Sciatic nerve (tissue), 2 donors: Measurements from ENCODE around the gene CHRM4. TPM values are rescaled to one million over a fixed set of nuclear protein-coding genes. Genes with fewer than 3 reads are reported as not detected.
A peak's percentile ranks its signal among the peaks of the same experiment; 100 is the strongest.
"Not testable (repeated sequence)": the region's sequence is repeated elsewhere in the genome, so short reads cannot be mapped to it uniquely, and the experiment has no call there.

Experiments
- ATAC-seq: fragments of 200-7000 bp; cut with Tn5 transposase; one replicate; pipeline ENCODE4 v1.9.1; 2020; ENCODE audit warnings: mild to moderate bottlenecking, moderate library complexity
- DNase-seq: peaks from one replicate; pipeline ENCODE4 v3.0.0-alpha.2; 2020; ENCODE audit warnings: low spot score
- intact Hi-C: fragments of 100-400 bp; cut with DNase I; formaldehyde crosslinking; loops from one replicate; pipeline ENCODE4 v1.14.2; 2022
- total RNA-seq: library from RNA; stranded (reverse); fragmentation: NEBNext Ultra II Directional; extraction: Animal tissue kit (Norgen Biotek cat#: 25700); gene quantifications from one replicate; pipeline ENCODE4 v1.2.1, GENCODE V29; 2021
- donor health status: DM: no; HTN: no; CAD: no.
- donor health status: DM: no; HTN: no; CAD: no.

Gene CHRM4
- total RNA-seq, 1 donor from 2014 or later: not detected

- DNase-seq: no peak
- intact Hi-C loops: no loop called here
- ATAC-seq: no peak
Observed at GRCh38 chr11:46374815-46375214, 16.8 kb downstream of the CHRM4 start.

GRCh38 chr11:46373787-46374740 is 17.5 kb downstream of the CHRM4 start:
- DNase-seq (no peak), ATAC-seq (no peak)
- intact Hi-C loops: no loop called here

- ATAC-seq, intact Hi-C loops, DNase-seq: not testable (repeated sequence)
Observed at GRCh38 chr11:46372501-46372900, 19.1 kb downstream of the CHRM4 start.

GRCh38 chr11:46372086-46372485 is 19.5 kb downstream of the CHRM4 start:
- ATAC-seq (no peak), DNase-seq (no peak)
- intact Hi-C loops: no loop called here

- ATAC-seq, intact Hi-C loops, DNase-seq: not testable (repeated sequence)
Observed at GRCh38 chr11:46371262-46371661, 20.3 kb downstream of the CHRM4 start.

GRCh38 chr11:46370253-46370652 is 21.3 kb downstream of the CHRM4 start:
- intact Hi-C loops: no loop called here
- DNase-seq: no peak

GRCh38 chr11:46369458-46370152 is 22.0 kb downstream of the CHRM4 start:
- peak; percentile 25 for ATAC-seq
- no peak for DNase-seq
- intact Hi-C loops: no loop called here

More at GRCh38 chr11:46370253-46370652, 21.3 kb downstream of the CHRM4 start:
- no peak for ATAC-seq

- DNase-seq: no peak
- intact Hi-C loops: no loop called here
- no peak for ATAC-seq
Observed at GRCh38 chr11:46367916-46368267, 23.7 kb downstream of the CHRM4 start.

- DNase-seq (peak; percentile 88), ATAC-seq (peak; percentile 84)
- intact Hi-C loops: no loop called here
Observed at GRCh38 chr11:46367244-46367915, 24.2 kb downstream of the CHRM4 start.

- intact Hi-C loops: no loop called here
- ATAC-seq (no peak), DNase-seq (no peak)
Observed at GRCh38 chr11:46366661-46367161, 24.9 kb downstream of the CHRM4 start.

GRCh38 chr11:46366260-46366659 is 25.3 kb downstream of the CHRM4 start:
- DNase-seq: no peak
- no peak for ATAC-seq
- intact Hi-C loops: no loop called here

- no peak for ATAC-seq
- intact Hi-C loops: no loop called here
- no peak for DNase-seq
Observed at GRCh38 chr11:46364791-46365190, 26.8 kb downstream of the CHRM4 start.

GRCh38 chr11:46364056-46364455 is 27.5 kb downstream of the CHRM4 start:
- no peak for ATAC-seq
- intact Hi-C loops: no loop called here

GRCh38 chr11:46363455-46364005 is 28.0 kb downstream of the CHRM4 start:
- no peak for DNase-seq
- intact Hi-C loops: no loop called here
- ATAC-seq: peak; percentile 2

More at GRCh38 chr11:46364056-46364455, 27.5 kb downstream of the CHRM4 start:
- no peak for DNase-seq

GRCh38 chr11:46363031-46363407 is 28.6 kb downstream of the CHRM4 start:
- peak; percentile 68 for ATAC-seq
- DNase-seq: no peak
- intact Hi-C loops: no loop called here

- no peak for DNase-seq
- peak; percentile 1 for ATAC-seq
- intact Hi-C loops: no loop called here
Observed at GRCh38 chr11:46362156-46363030, 29.2 kb downstream of the CHRM4 start.

- peak; percentile 83 for ATAC-seq
- intact Hi-C loops: no loop called here
- no peak for DNase-seq
Observed at GRCh38 chr11:46361283-46362155, 30.1 kb downstream of the CHRM4 start.
